ENCODE results near the gene FCMR. TPM values are rescaled to one million over a fixed set of nuclear protein-coding genes. Genes with fewer than 3 reads are reported as not detected.

FCMR gene
- total and polyA plus RNA-seq, 9 of the 15 experiments (the other 6 are each of a cell fraction or from before 2014, with no cell fraction given) = 0.11 to 0.82 (median 0.20) TPM; not detected in 5

GRCh38 chr1:206864939-206865671 is 56.6 kb downstream of the FCMR start, which contains the start of gene IL20 (continued):
- TF ChIP-seq HEY1 (CRISPR knock-in tag; IDR thresholded peaks at IDR 0.05; ENCODE audit: borderline replicate concordance) (no peak), E2F6 (IDR thresholded peaks at IDR 0.05; ENCODE audit: borderline replicate concordance in 1 of 2, extremely low read depth in 1 of 2, insufficient read depth in 1 of 2, insufficient read length in 1 of 2, low read depth in 1 of 2, low read length in 1 of 2, poor library complexity in 1 of 2, severe bottlenecking in 1 of 2) (no peak), CCAR2 (IDR thresholded peaks at IDR 0.05; ENCODE audit: low read depth, low read length) (no peak), FOXO4 (CRISPR knock-in tag; IDR thresholded peaks at IDR 0.05) (no peak), MYNN (IDR thresholded peaks at IDR 0.05) (no peak), MYNN (CRISPR knock-in tag; IDR thresholded peaks at IDR 0.05) (no peak), SRSF3 (IDR thresholded peaks at IDR 0.05; ENCODE audit: insufficient read depth, low read length) (no peak), ADNP (tag; IDR thresholded peaks at IDR 0.05) (no peak), PHF20 (IDR thresholded peaks at IDR 0.05; ENCODE audit: partially characterized antibody) (no peak), MTA1 (IDR thresholded peaks at IDR 0.05; ENCODE audit: borderline replicate concordance) (no peak), ARID2 (IDR thresholded peaks at IDR 0.05) (0 out of 2 replicates have a peak, but pooled peaks have one; percentile 31), NFIC (IDR thresholded peaks at IDR 0.05) (peak; percentile 36), KDM2B (CRISPR knock-in tag; IDR thresholded peaks at IDR 0.05) (no peak), C11orf30 (IDR thresholded peaks at IDR 0.05; ENCODE audit: low read depth) (no peak), TAF1 (IDR thresholded peaks at IDR 0.05; ENCODE audit: control insufficient read depth, extremely low read depth, insufficient read depth, low read length, severe bottlenecking) (no peak), SREBF2 (CRISPR knock-in tag; IDR thresholded peaks at IDR 0.05) (no peak), CC2D1A (IDR thresholded peaks at IDR 0.05) (0 out of 2 replicates have a peak, but pooled peaks have one; percentile 30), ZNF277 (CRISPR knock-in tag; IDR thresholded peaks at IDR 0.05; ENCODE audit: borderline replicate concordance) (no peak), HMG20A (CRISPR knock-in tag; conservative IDR thresholded peaks at IDR 0.05) (no peak), ZBTB11 (CRISPR knock-in tag; IDR thresholded peaks at IDR 0.05) (no peak), EGR1 (conservative IDR thresholded peaks at IDR 0.05) (no peak)

All from K562 (cell line).